SK-N-SH (cell line): ENCODE measurements around the gene LPO. TPM values are rescaled to one million over a fixed set of nuclear protein-coding genes. Genes with fewer than 3 reads are reported as not detected.

ENCODE experiments used
- CTCF ChIA-PET: fragments of 300-600, 350-600 bp; formaldehyde crosslinking; extraction: SDS; loops from one replicate; lab custom pipeline; 2021; lab: Yijun Ruan, JAX
- POLR2A ChIA-PET: fragments of 350-600 bp; sonication (Branson Sonifier 250); formaldehyde crosslinking; extraction: SDS; loops from one replicate; lab custom pipeline; 2020; ENCODE audit warnings: antibody characterized with exemption, inconsistent platforms; lab: Yijun Ruan, JAX
- DNase-seq: peaks from one replicate; pipeline ENCODE4 v3.0.0; 2012
- H2AFZ ChIP-seq: fragments of 200-600 bp; sonication (generic); 2 replicates; pipeline ENCODE4 v1.8.1; 2016; ENCODE audit warnings: antibody characterized with exemption, mild to moderate bottlenecking, low read depth
- H3F3A ChIP-seq: fragments of 200-600 bp; sonication (generic); replicated peaks from 2 replicates; pipeline ENCODE3; 2016; ENCODE audit warnings: antibody characterized with exemption, mild to moderate bottlenecking; ENCODE audit not compliant: insufficient read depth
- H3K27ac ChIP-seq, 2 experiments: fragments of 200-500 bp in 1 of 2; fragments of 200-600 bp in 1 of 2; sonication (Bioruptor generic) in 1 of 2; sonication (generic), shearing (Covaris generic) in 1 of 2; 2 replicates each; pipeline versions ENCODE4 v1.5.1 to v1.6.1; 2014 to 2016; ENCODE audit warnings: low read depth in 2 of 2, inconsistent platforms in 1 of 2, low read length in 1 of 2, mild to moderate bottlenecking in 1 of 2, mixed read lengths in 1 of 2
- H3K27me3 ChIP-seq: fragments of 200-600 bp; sonication (generic), shearing (Covaris generic); 2 replicates; pipeline ENCODE4 v1.6.1; 2016; ENCODE audit warnings: mixed run types; ENCODE audit not compliant: insufficient read depth
- H3K36me3 ChIP-seq, 2 experiments: fragments of 200-500 bp in 1 of 2; fragments of 200-600 bp in 1 of 2; sonication (Bioruptor generic) in 1 of 2; sonication (generic) in 1 of 2; replicated peaks in 1 of 2; 2 replicates each; pipeline versions ENCODE3 to v1.5.1; 2014 to 2016; ENCODE audit warnings: low read length in 1 of 2, mild to moderate bottlenecking in 1 of 2; ENCODE audit not compliant: insufficient read depth in 2 of 2, control insufficient read depth in 1 of 2
- H3K4me1 ChIP-seq, 2 experiments: fragments of 200-500 bp in 1 of 2; fragments of 200-600 bp in 1 of 2; sonication (Bioruptor generic) in 1 of 2; sonication (generic), shearing (Covaris generic) in 1 of 2; 2 replicates each; pipeline versions ENCODE4 v1.5.1 to v1.6.1; 2014 to 2016; ENCODE audit warnings: low read depth in 1 of 2, low read length in 1 of 2, mixed run types in 1 of 2; ENCODE audit not compliant: insufficient read depth in 2 of 2, control insufficient read depth in 1 of 2
- H3K4me2 ChIP-seq: fragments of 200-600 bp; sonication (generic), shearing (Covaris generic); 2 replicates; pipeline ENCODE4 v1.6.1; 2017; ENCODE audit warnings: mixed run types
- H3K4me3 ChIP-seq, 2 experiments: fragments of 200-500 bp in 1 of 2; fragments of 200-600 bp in 1 of 2; sonication (Bioruptor generic) in 1 of 2; sonication (generic), shearing (Covaris generic) in 1 of 2; 2 replicates each; pipeline versions ENCODE4 v1.5.1 to v1.8.1; 2014 to 2016; ENCODE audit warnings: low read depth in 2 of 2, inconsistent platforms in 1 of 2, low read length in 1 of 2, mild to moderate bottlenecking in 1 of 2, mixed read lengths in 1 of 2, moderate library complexity in 1 of 2
- H3K79me2 ChIP-seq: fragments of 200-600 bp; sonication (generic); 2 replicates; pipeline ENCODE4 v1.8.1; 2017; ENCODE audit warnings: mild to moderate bottlenecking; ENCODE audit not compliant: insufficient read depth
- H3K9ac ChIP-seq: fragments of 200-600 bp; sonication (generic); 2 replicates; pipeline ENCODE4 v1.6.1; 2017; ENCODE audit warnings: mixed run types
- H3K9me2 ChIP-seq: fragments of 200-600 bp; sonication (generic); 2 replicates; pipeline ENCODE4 v1.6.1; 2017; ENCODE audit warnings: mixed run types
- H3K9me3 ChIP-seq: fragments of 200-600 bp; sonication (generic); 2 replicates; pipeline ENCODE4 v1.6.1; 2017; ENCODE audit warnings: mixed run types, mild to moderate bottlenecking, moderate library complexity
- H4K20me1 ChIP-seq: fragments of 200-600 bp; sonication (generic); 2 replicates; pipeline ENCODE4 v1.6.1; 2017; ENCODE audit warnings: mild to moderate bottlenecking, mixed run types; ENCODE audit not compliant: insufficient read depth
- ELF1 ChIP-seq: IDR thresholded peaks from 2 replicates; pipeline ENCODE4 v1.4.0; 2012
- EZH2phosphoT487 ChIP-seq: fragments of 200-600 bp; sonication (generic); IDR thresholded peaks from 2 replicates; pipeline ENCODE4 v1.6.1; 2017; ENCODE audit warnings: low read depth, mixed run types, mild to moderate bottlenecking, antibody characterized with exemption, moderate library complexity, borderline replicate concordance
- FOXJ3 ChIP-seq: sonication (generic); formaldehyde crosslinking; IDR thresholded peaks from 2 replicates; pipeline ENCODE4 v1.5.1; 2020; ENCODE audit warnings: mild to moderate bottlenecking, missing genetic modification reagents
- FOXM1 ChIP-seq: IDR thresholded peaks from 2 replicates; pipeline ENCODE4 v1.4.0; 2012; ENCODE audit warnings: low read depth, mild to moderate bottlenecking
- GABPA ChIP-seq: IDR thresholded peaks from 2 replicates; pipeline ENCODE4 v1.4.0; 2012; ENCODE audit warnings: low read depth, mild to moderate bottlenecking
- GATA2 ChIP-seq: sonication (generic); formaldehyde crosslinking; IDR thresholded peaks from 2 replicates; pipeline ENCODE4 v1.5.0; 2020; ENCODE audit warnings: mild to moderate bottlenecking, missing genetic modification reagents
- NRF1 ChIP-seq: IDR thresholded peaks from 2 replicates; pipeline ENCODE4 v1.6.1; 2012; ENCODE audit warnings: low read depth, mild to moderate bottlenecking, low read length
- RAD21 ChIP-seq: IDR thresholded peaks from 2 replicates; pipeline ENCODE4 v1.6.1; 2012; ENCODE audit warnings: mild to moderate bottlenecking, low read length
- RCOR1 ChIP-seq: fragments of 150-350 bp; IDR thresholded peaks from 2 replicates; pipeline ENCODE4 v1.6.1; 2017; ENCODE audit warnings: antibody characterized with exemption, low read length
- RFX5 ChIP-seq: IDR thresholded peaks from 2 replicates; pipeline ENCODE4 v1.6.1; 2012; ENCODE audit warnings: mild to moderate bottlenecking, improper control_type of control experiment, low read length
- SMC3 ChIP-seq: IDR thresholded peaks from 2 replicates; pipeline ENCODE4 v1.6.1; 2012; ENCODE audit warnings: low read depth, low read length, improper control_type of control experiment
- TCF12 ChIP-seq: IDR thresholded peaks from 2 replicates; pipeline ENCODE4 v1.4.0; 2012
- WGBS: methylation state at CpG from one replicate; pipeline ENCODE4 v1.1.6; 2017; ENCODE audit warnings: low lambda C conversion rate; 5-methylcytosine and 5-hydroxymethylcytosine counted together
- polyA plus RNA-seq, 3 experiments: library from polyadenylated mRNA; depleted of rRNA; stranded (reverse); fragments of >200 nt; gene quantifications; 2 replicates each; pipeline ENCODE4 v1.2.3, GENCODE V29; 2012
- TF ChIP-seq, protein P1 (sequence below): IDR thresholded peaks from 2 replicates; pipeline ENCODE4; 2012
- TF ChIP-seq, protein P2 (sequence below): fragments of 150-350 bp; IDR thresholded peaks from 2 replicates; pipeline ENCODE4 v1.6.1; 2017; ENCODE audit warnings: antibody characterized with exemption, low read length, low read depth, borderline replicate concordance
- TF ChIP-seq, protein P3 (sequence below): fragments of 150-350 bp; IDR thresholded peaks from 2 replicates; pipeline ENCODE4 v1.6.1; 2016; ENCODE audit warnings: mild to moderate bottlenecking, low read depth, low read length
- TF ChIP-seq, protein P4 (sequence below): IDR thresholded peaks from 2 replicates; pipeline ENCODE4 v1.4.0; 2012; ENCODE audit warnings: low read depth, borderline replicate concordance
- TF ChIP-seq, protein P5 (sequence below): IDR thresholded peaks from 2 replicates; pipeline ENCODE4 v1.4.0; 2012; ENCODE audit warnings: low read depth, borderline replicate concordance

LPO gene
- polyA plus RNA-seq, 1 of the 3 experiments (the other 2 are of a cell fraction), result not detected

DNA sequence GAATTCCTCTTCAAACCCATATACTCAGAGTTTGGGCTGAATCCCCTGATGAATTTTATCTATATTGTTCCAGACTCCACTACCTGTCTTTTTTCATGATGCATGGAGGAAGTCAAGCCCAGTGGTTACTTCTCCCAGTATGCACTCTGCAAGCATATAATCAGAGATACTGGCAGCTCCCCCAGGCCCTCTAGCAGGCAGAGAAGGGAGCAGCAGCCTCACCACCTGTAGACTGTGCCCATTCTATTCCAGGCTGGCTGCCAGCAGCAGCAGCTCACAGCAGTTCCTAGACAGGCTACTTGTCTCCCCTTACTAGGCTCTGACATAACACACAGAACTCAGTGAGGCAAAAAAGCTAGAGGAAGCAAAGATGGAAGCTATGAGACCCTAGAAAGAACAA is 22.7 kb upstream of the LPO start (continued):
- TF ChIP-seq, protein P1, sequence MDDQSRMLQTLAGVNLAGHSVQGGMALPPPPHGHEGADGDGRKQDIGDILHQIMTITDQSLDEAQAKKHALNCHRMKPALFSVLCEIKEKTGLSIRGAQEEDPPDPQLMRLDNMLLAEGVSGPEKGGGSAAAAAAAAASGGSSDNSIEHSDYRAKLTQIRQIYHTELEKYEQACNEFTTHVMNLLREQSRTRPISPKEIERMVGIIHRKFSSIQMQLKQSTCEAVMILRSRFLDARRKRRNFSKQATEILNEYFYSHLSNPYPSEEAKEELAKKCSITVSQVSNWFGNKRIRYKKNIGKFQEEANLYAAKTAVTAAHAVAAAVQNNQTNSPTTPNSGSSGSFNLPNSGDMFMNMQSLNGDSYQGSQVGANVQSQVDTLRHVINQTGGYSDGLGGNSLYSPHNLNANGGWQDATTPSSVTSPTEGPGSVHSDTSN, result no peak
- TF ChIP-seq, protein P2, sequence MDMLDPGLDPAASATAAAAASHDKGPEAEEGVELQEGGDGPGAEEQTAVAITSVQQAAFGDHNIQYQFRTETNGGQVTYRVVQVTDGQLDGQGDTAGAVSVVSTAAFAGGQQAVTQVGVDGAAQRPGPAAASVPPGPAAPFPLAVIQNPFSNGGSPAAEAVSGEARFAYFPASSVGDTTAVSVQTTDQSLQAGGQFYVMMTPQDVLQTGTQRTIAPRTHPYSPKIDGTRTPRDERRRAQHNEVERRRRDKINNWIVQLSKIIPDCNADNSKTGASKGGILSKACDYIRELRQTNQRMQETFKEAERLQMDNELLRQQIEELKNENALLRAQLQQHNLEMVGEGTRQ, result no peak
- TF ChIP-seq RCOR1, result no peak
- TF ChIP-seq, all 33 proteins: peak for 0

DNA sequence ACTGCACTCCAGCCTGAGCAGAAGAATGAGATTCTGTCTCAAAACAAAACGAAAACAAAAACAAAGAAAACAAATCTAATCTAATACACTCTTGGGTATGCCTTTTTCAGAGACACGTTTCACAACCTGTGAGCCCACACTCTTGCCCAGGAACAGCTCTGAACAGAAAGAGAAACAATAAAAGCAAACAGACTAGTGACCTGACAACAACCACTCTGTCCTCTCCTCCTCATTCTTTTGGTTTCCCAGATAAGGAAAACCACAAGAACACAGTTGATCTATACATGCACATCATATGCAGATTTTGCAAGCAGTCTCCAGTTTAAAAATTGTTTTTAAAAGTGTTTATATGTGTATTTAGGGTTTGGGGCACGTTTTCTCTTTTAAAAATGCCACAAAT is 20.6 kb upstream of the LPO start:
- WGBS, result 84% methylated on average over 3 of the region's 3 CpGs
- Histone ChIP-seq H3K9me3 (no peaks in the 10 kb centered on the region), H3K9me2 (no peaks in the 10 kb centered on the region), H3K79me2 (no peaks in the 10 kb centered on the region), H3K27ac (no peak overlapping the region), H3K36me3 (peaks cover 8 to 32% of the 10 kb centered on the region in 2 experiments), H3F3A (no peaks in the 10 kb centered on the region), H3K4me2 (no peak overlapping the region), H2AFZ (no peak overlapping the region), H4K20me1 (no peaks in the 10 kb centered on the region), H3K27me3 (no peaks in the 10 kb centered on the region), H3K9ac (no peak overlapping the region)
- DNase-seq, result no peak
- ChIA-PET CTCF (interaction anchor here (1.1 to 2.9 kb wide), 4 partner anchors 18 to 96 kb away, joined by 3 to 14 read pairs (median 4); no protein-coding TSS in a partner anchor), POLR2A (no interaction called here)
- TF ChIP-seq EZH2phosphoT487 (no peak), FOXJ3 (no peak), SMC3 (no peak), GATA2 (no peak), FOXM1 (no peak), TCF12 (no peak), RAD21 (no peak), ELF1 (no peak), NRF1 (no peak), RFX5 (no peak), GABPA (no peak)
- TF ChIP-seq, protein P3, sequence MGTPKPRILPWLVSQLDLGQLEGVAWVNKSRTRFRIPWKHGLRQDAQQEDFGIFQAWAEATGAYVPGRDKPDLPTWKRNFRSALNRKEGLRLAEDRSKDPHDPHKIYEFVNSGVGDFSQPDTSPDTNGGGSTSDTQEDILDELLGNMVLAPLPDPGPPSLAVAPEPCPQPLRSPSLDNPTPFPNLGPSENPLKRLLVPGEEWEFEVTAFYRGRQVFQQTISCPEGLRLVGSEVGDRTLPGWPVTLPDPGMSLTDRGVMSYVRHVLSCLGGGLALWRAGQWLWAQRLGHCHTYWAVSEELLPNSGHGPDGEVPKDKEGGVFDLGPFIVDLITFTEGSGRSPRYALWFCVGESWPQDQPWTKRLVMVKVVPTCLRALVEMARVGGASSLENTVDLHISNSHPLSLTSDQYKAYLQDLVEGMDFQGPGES, result no peak
- TF ChIP-seq, protein P4, sequence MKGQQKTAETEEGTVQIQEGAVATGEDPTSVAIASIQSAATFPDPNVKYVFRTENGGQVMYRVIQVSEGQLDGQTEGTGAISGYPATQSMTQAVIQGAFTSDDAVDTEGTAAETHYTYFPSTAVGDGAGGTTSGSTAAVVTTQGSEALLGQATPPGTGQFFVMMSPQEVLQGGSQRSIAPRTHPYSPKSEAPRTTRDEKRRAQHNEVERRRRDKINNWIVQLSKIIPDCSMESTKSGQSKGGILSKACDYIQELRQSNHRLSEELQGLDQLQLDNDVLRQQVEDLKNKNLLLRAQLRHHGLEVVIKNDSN, result no peak
- TF ChIP-seq, protein P2, result no peak
- TF ChIP-seq, protein P5, sequence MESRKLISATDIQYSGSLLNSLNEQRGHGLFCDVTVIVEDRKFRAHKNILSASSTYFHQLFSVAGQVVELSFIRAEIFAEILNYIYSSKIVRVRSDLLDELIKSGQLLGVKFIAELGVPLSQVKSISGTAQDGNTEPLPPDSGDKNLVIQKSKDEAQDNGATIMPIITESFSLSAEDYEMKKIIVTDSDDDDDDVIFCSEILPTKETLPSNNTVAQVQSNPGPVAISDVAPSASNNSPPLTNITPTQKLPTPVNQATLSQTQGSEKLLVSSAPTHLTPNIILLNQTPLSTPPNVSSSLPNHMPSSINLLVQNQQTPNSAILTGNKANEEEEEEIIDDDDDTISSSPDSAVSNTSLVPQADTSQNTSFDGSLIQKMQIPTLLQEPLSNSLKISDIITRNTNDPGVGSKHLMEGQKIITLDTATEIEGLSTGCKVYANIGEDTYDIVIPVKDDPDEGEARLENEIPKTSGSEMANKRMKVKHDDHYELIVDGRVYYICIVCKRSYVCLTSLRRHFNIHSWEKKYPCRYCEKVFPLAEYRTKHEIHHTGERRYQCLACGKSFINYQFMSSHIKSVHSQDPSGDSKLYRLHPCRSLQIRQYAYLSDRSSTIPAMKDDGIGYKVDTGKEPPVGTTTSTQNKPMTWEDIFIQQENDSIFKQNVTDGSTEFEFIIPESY, result no peak
- TF ChIP-seq, all 33 proteins: peak for 0
- peaks cover 0 to 10% of the 10 kb centered on the region in 2 experiments; a peak in 1 of 4 replicates for H3K4me1 ChIP-seq
- H3K4me3 ChIP-seq, result no peak overlapping the region
